Caco-2 (cell line): ENCODE results near the gene COA8. TPM values are rescaled to one million over a fixed set of nuclear protein-coding genes. Genes with fewer than 3 reads are reported as not detected.

Experiments
- BruUV-seq: library from RNA; stranded (reverse); fragments of 400-500 nt; replicated peaks from 2 replicates; lab custom pipeline; 2021; lab: Mats Ljungman, UMichigan
- CTCF ChIA-PET: fragments of 300-600 bp; sonication (Branson Sonifier 250); formaldehyde crosslinking; loops from one replicate; lab custom pipeline; 2022; ENCODE audit warnings: antibody characterized with exemption; lab: Charles Lee
- POLR2A ChIA-PET: fragments of 300-600 bp; sonication (Branson Sonifier 250); formaldehyde crosslinking; loops from one replicate; lab custom pipeline; 2022; ENCODE audit warnings: antibody characterized with exemption; lab: Charles Lee
- DNase-seq, 2 experiments: peaks; one replicate each; pipeline versions ENCODE4 v3.0.0 to v3.0.0-alpha.2; 2020 to 2022
- H3K27me3 ChIP-seq: replicated peaks from 2 replicates; pipeline ENCODE4 v1.6.0; 2011; ENCODE audit warnings: low read length; ENCODE audit not compliant: control insufficient read depth, insufficient read depth
- H3K36me3 ChIP-seq: 2 replicates; pipeline ENCODE4 v1.5.1; 2011; ENCODE audit warnings: low read length; ENCODE audit not compliant: control insufficient read depth, insufficient read depth
- H3K4me1 ChIP-seq: fragments of 250-450 bp; sonication (Bioruptor Pico); 2 replicates; pipeline ENCODE4 v1.5.1; 2020; ENCODE audit warnings: mild to moderate bottlenecking
- H3K4me3 ChIP-seq: 2 replicates; pipeline ENCODE4 v1.5.1; 2011; ENCODE audit warnings: low read depth, mild to moderate bottlenecking, control low read depth, low read length
- H3K9me3 ChIP-seq: fragments of 250-450 bp; sonication (Bioruptor Pico); 2 replicates; pipeline ENCODE4 v1.5.1; 2020; ENCODE audit warnings: mild to moderate bottlenecking, moderate library complexity
- H3K27ac Mint-ChIP-seq: one replicate; pipeline ENCODE4 v1.8.0; 2022; ENCODE audit warnings: mixed read lengths; ENCODE audit not compliant: unreplicated experiment
- H3K27me3 Mint-ChIP-seq: one replicate; pipeline ENCODE4 v1.8.0; 2022; ENCODE audit warnings: mixed read lengths; ENCODE audit not compliant: insufficient read depth, unreplicated experiment
- H3K36me3 Mint-ChIP-seq: one replicate; pipeline ENCODE4 v1.8.0; 2022; ENCODE audit warnings: mild to moderate bottlenecking, mixed read lengths; ENCODE audit not compliant: insufficient read depth, unreplicated experiment
- H3K4me1 Mint-ChIP-seq: one replicate; pipeline ENCODE4 v1.8.0; 2022; ENCODE audit warnings: low read depth, mixed read lengths; ENCODE audit not compliant: unreplicated experiment
- H3K4me3 Mint-ChIP-seq: one replicate; pipeline ENCODE4 v1.8.0; 2022; ENCODE audit warnings: mild to moderate bottlenecking, moderate library complexity, mixed read lengths; ENCODE audit not compliant: unreplicated experiment
- H3K9me3 Mint-ChIP-seq: one replicate; pipeline ENCODE4 v1.8.0; 2022; ENCODE audit warnings: mixed read lengths; ENCODE audit not compliant: unreplicated experiment
- intact Hi-C: fragments of 100-400 bp; cut with micrococcal nuclease; formaldehyde crosslinking; loops from one replicate; pipeline ENCODE4 v1.10.0; 2022; ENCODE audit not compliant: unreplicated experiment
- total RNA-seq: library from RNA; stranded (reverse); gene quantifications from 2 replicates; pipeline ENCODE4 v1.2.3, GENCODE V29; 2022
- TF ChIP-seq, protein P1 (sequence below), 2 experiments: fragments of 200-600 bp in 1 of 2; IDR thresholded peaks; 1 replicate in 1 of 2; 2 replicates in 1 of 2; pipeline versions ENCODE4 v1.5.1 to v1.8.0; 2011 to 2022; ENCODE audit warnings: antibody characterized with exemption in 1 of 2, control low read depth in 1 of 2, inconsistent platforms in 1 of 2, low read depth in 1 of 2, low read length in 1 of 2, mild to moderate bottlenecking in 1 of 2, moderate library complexity in 1 of 2; ENCODE audit not compliant: insufficient read depth in 1 of 2, severe bottlenecking in 1 of 2, unreplicated experiment in 1 of 2

Gene COA8
- total RNA-seq, 1 experiment from 2014 or later, result 50.7 TPM

DNA sequence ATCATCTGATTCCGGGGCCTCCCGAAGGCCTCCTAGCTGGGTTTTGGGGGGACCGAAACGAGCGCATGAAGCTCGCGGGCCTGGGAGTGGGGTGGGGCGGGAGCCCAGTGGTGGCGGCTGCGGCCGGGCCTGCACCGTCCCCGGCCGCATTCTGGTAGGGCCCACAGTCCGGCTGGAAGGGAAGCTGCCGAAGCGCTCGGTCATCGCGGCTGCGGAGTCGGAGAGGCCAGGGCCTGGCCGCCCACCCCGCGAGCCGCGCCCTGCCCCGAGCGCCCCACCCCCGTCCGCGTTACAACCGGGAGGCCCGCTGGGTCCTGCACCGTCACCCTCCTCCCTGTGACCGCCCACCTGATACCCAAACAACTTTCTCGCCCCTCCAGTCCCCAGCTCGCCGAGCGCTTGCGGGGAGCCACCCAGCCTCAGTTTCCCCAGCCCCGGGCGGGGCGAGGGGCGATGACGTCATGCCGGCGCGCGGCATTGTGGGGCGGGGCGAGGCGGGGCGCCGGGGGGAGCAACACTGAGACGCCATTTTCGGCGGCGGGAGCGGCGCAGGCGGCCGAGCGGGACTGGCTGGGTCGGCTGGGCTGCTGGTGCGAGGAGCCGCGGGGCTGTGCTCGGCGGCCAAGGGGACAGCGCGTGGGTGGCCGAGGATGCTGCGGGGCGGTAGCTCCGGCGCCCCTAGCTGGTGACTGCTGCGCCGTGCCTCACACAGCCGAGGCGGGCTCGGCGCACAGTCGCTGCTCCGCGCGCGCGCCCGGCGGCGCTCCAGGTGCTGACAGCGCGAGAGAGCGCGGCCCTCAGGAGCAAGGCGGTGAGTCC lies 66.1 kb downstream of the COA8 start, which contains the start of gene KLC1:
KLC1 (plus strand) TSS at position 528 of the 819 bp plus-strand sequence. CDS start 25,354 bp downstream, outside the sequence.
- BruUV-seq, result TSS peak; percentile 86
- Histone ChIP-seq H3K4me1 (peaks cover 24% of the 10 kb centered on the region), H3K4me3 (peak within 1 kb of the TSS; percentile 98)

DNA sequence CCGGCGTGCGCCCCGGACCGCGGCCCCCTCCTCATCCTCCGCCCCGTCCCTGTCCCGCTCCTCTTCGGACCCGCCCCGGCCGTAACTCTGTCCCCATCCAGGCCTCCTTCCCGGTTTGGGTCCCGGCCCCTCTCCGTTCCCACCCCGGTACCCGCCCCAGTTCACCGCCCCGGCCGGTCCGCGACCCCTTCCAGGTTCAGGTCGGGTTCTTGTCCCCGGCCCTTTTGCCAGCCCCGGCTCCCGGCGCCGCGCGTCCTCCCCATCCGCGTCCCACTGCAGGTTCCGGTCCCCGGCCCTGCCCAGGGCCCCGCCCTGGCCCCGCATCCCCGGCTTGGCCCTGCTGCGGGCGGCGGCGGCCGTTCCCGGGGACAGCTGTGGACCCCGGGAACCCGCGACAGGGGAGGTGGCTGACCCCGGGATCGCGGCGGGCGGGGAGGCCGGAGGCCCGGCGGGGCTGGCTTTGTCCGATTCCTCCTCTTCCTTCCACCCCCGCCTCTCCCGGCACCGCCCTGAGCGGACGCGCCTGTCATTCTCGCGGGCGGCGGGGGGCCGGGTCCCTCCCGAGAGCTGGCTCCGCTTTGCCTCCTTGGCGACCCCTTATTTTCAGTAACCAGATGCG lies 66.9 kb downstream of the COA8 start:
- Histone ChIP-seq H3K4me3 (peak overlapping the region; percentile 98), H3K9me3 (no peaks in the 10 kb centered on the region), H3K4me1 (peaks cover 24% of the 10 kb centered on the region), H3K27me3 (no peaks in the 10 kb centered on the region), H3K36me3 (no peaks in the 10 kb centered on the region)
- Mint-ChIP-seq H3K4me1 (peaks cover 7% of the 10 kb centered on the region), H3K36me3 (peaks cover 4% of the 10 kb centered on the region), H3K4me3 (peak overlapping the region; percentile 85), H3K9me3 (no peaks in the 10 kb centered on the region), H3K27me3 (no peaks in the 10 kb centered on the region), H3K27ac (peak overlapping the region; percentile 63)
- DNase-seq, result peak in 1 of 2 experiments; percentile 44
- BruUV-seq, result no TSS peak
- intact Hi-C loops, result loop anchor here (10.0 kb wide), 1 partner anchor 65 kb away; the partner anchor contains the start of genes BAG5 and COA8
- TF ChIP-seq, protein P1, sequence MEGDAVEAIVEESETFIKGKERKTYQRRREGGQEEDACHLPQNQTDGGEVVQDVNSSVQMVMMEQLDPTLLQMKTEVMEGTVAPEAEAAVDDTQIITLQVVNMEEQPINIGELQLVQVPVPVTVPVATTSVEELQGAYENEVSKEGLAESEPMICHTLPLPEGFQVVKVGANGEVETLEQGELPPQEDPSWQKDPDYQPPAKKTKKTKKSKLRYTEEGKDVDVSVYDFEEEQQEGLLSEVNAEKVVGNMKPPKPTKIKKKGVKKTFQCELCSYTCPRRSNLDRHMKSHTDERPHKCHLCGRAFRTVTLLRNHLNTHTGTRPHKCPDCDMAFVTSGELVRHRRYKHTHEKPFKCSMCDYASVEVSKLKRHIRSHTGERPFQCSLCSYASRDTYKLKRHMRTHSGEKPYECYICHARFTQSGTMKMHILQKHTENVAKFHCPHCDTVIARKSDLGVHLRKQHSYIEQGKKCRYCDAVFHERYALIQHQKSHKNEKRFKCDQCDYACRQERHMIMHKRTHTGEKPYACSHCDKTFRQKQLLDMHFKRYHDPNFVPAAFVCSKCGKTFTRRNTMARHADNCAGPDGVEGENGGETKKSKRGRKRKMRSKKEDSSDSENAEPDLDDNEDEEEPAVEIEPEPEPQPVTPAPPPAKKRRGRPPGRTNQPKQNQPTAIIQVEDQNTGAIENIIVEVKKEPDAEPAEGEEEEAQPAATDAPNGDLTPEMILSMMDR (IDR thresholded peaks at IDR 0.05; ENCODE audit: insufficient read depth in 1 of 2, low read depth in 1 of 2, low read length in 1 of 2, severe bottlenecking in 1 of 2, unreplicated experiment in 1 of 2), result no peak
- ChIA-PET POLR2A (no interaction called here), CTCF (interaction anchor here (0.7 kb wide), 1 partner anchor 29 kb away, joined by 5 read pairs; no protein-coding TSS in a partner anchor)

More for the DNA sequence above, 66.1 kb downstream of the COA8 start, which contains the start of gene KLC1:
- POLR2A ChIA-PET, result interaction anchor here (0.5 to 0.6 kb wide), 4 partner anchors 15 to 229 kb away, joined by 3 to 6 read pairs (median 4); no protein-coding TSS in a partner anchor
- H3K27me3 Mint-ChIP-seq, result no peaks in the 10 kb centered on the region
- Histone ChIP-seq H3K27me3 (no peaks in the 10 kb centered on the region), H3K9me3 (no peaks in the 10 kb centered on the region), H3K36me3 (no peaks in the 10 kb centered on the region)
- peak within 1 kb of the TSS; percentile 85 for H3K4me3 Mint-ChIP-seq
- peaks cover 7% of the 10 kb centered on the region for H3K4me1 Mint-ChIP-seq
- H3K27ac Mint-ChIP-seq, result peak within 1 kb of the TSS; percentile 94
- CTCF ChIA-PET, result interaction anchor here (0.6 to 0.7 kb wide), 2 partner anchors 21 to 28 kb away, joined by 3 to 5 read pairs; no protein-coding TSS in a partner anchor
- peak; percentile 68 to 88 for DNase-seq
- intact Hi-C loops, result loop anchor here (10.0 kb wide), 1 partner anchor 64 kb away; the partner anchor contains the start of genes BAG5 and COA8
- no peaks in the 10 kb centered on the region for H3K9me3 Mint-ChIP-seq
- TF ChIP-seq, protein P1 (IDR thresholded peaks at IDR 0.05; ENCODE audit: insufficient read depth in 1 of 2, low read depth in 1 of 2, low read length in 1 of 2, severe bottlenecking in 1 of 2, unreplicated experiment in 1 of 2), result no peak
- H3K36me3 Mint-ChIP-seq, result peaks cover 4% of the 10 kb centered on the region
